SK-N-SH treated with all-trans-retinoic acid at 6 μM for 48 hours (cell line): Measurements from ENCODE around the gene CRADD.

Source experiments
- ATAC-seq: fragments of 200-7000 bp; cut with Tn5 transposase; 3 replicates; pipeline ENCODE4 v1.9.1; 2020; ENCODE audit warnings: mild to moderate bottlenecking, moderate library complexity
- ARNTL ChIP-seq: fragments of 450-650 bp; formaldehyde crosslinking; IDR thresholded peaks from 2 replicates; pipeline ENCODE4 v1.5.0; 2020; ENCODE audit warnings: low read depth, mild to moderate bottlenecking, moderate library complexity, borderline replicate concordance
- BACH2 ChIP-seq: fragments of 250-450 bp; sonication (Bioruptor Pico); IDR thresholded peaks from 2 replicates; pipeline ENCODE4 v1.9.0; 2021; ENCODE audit warnings: mild to moderate bottlenecking, borderline replicate concordance
- CREB5 ChIP-seq: fragments of 250-450 bp; sonication (Bioruptor Pico); IDR thresholded peaks from 2 replicates; pipeline ENCODE4 v1.5.1; 2020; ENCODE audit warnings: low read depth, mild to moderate bottlenecking, moderate library complexity
- CSDC2 ChIP-seq: fragments of 250-450 bp; sonication (Bioruptor Pico); IDR thresholded peaks from 2 replicates; pipeline ENCODE4 v1.5.0; 2020; ENCODE audit warnings: mild to moderate bottlenecking, moderate library complexity
- CSRNP3 ChIP-seq: fragments of 250-450 bp; sonication (Bioruptor Pico); IDR thresholded peaks from 2 replicates; pipeline ENCODE4 v1.5.1; 2021; ENCODE audit warnings: mild to moderate bottlenecking, moderate library complexity
- GLIS3 ChIP-seq: fragments of 250-450 bp; sonication (Bioruptor Pico); IDR thresholded peaks from 2 replicates; pipeline ENCODE4 v1.5.0; 2020; ENCODE audit warnings: mild to moderate bottlenecking, moderate library complexity
- ISL1 ChIP-seq: fragments of 250-450 bp; sonication (Bioruptor Pico); IDR thresholded peaks from 2 replicates; pipeline ENCODE4 v2.1.2; 2022; ENCODE audit warnings: mild to moderate bottlenecking, moderate library complexity
- OSR1 ChIP-seq: fragments of 250-450 bp; sonication (Bioruptor Pico); IDR thresholded peaks from 2 replicates; pipeline ENCODE4 v1.8.0; 2022; ENCODE audit warnings: moderate library complexity, mild to moderate bottlenecking, inconsistent platforms
- PATZ1 ChIP-seq: fragments of 250-450 bp; sonication (Bioruptor Pico); IDR thresholded peaks from 2 replicates; pipeline ENCODE4 v1.8.0; 2020; ENCODE audit warnings: mild to moderate bottlenecking, moderate library complexity, borderline replicate concordance
- POU6F1 ChIP-seq: fragments of 250-450 bp; sonication (Bioruptor Pico); IDR thresholded peaks from 2 replicates; pipeline ENCODE4 v1.8.0; 2021; ENCODE audit warnings: low read depth, mild to moderate bottlenecking, moderate library complexity, borderline replicate concordance
- PPARA ChIP-seq: fragments of 250-450 bp; sonication (Bioruptor Pico); IDR thresholded peaks from 2 replicates; pipeline ENCODE4 v1.5.0; 2020; ENCODE audit warnings: mild to moderate bottlenecking, borderline replicate concordance
- TOX ChIP-seq: fragments of 250-450 bp; sonication (Bioruptor Pico); IDR thresholded peaks from 2 replicates; pipeline ENCODE4 v1.8.0; 2021; ENCODE audit warnings: mild to moderate bottlenecking, moderate library complexity, borderline replicate concordance
- TSHZ2 ChIP-seq: fragments of 250-450 bp; sonication (Bioruptor Pico); IDR thresholded peaks from 2 replicates; pipeline ENCODE4 v1.5.0; 2020; ENCODE audit warnings: mild to moderate bottlenecking, moderate library complexity
- ZC3H10 ChIP-seq: fragments of 250-450 bp; sonication (Bioruptor Pico); IDR thresholded peaks from 2 replicates; pipeline ENCODE4 v1.5.1; 2021; ENCODE audit warnings: mild to moderate bottlenecking, moderate library complexity
- ZFP30 ChIP-seq: fragments of 450-650 bp; formaldehyde crosslinking; IDR thresholded peaks from 2 replicates; pipeline ENCODE4 v1.5.0; 2022; ENCODE audit warnings: mild to moderate bottlenecking, moderate library complexity
- ZNF70 ChIP-seq: fragments of 450-650 bp; formaldehyde crosslinking; IDR thresholded peaks from 2 replicates; pipeline ENCODE4 v1.5.0; 2020; ENCODE audit warnings: mild to moderate bottlenecking, moderate library complexity

CRADD gene

GRCh38 chr12:93713800-93714199 lies 36.6 kb downstream of the CRADD start:
- TF ChIP-seq OSR1 (CRISPR knock-in tag) (no peak), ARNTL (CRISPR knock-in tag) (no peak), CREB5 (no peak)
- no peak for ATAC-seq

GRCh38 chr12:93714382-93714781 lies 37.2 kb downstream of the CRADD start:
- TF ChIP-seq GLIS3, result no peak
- TF ChIP-seq, all 23 proteins: peak for 0
- no peak for ATAC-seq

GRCh38 chr12:93719710-93720109 lies 42.5 kb downstream of the CRADD start:
- TF ChIP-seq PPARA (CRISPR knock-in tag), result no peak
- no peak for TF ChIP-seq ISL1 (CRISPR knock-in tag)
- no peak for TF ChIP-seq CREB5

GRCh38 chr12:93720559-93720958 lies 43.4 kb downstream of the CRADD start:
- TF ChIP-seq ISL1 (CRISPR knock-in tag) (no peak), POU6F1 (CRISPR knock-in tag) (no peak), GLIS3 (no peak), CSDC2 (no peak), TOX (CRISPR knock-in tag) (no peak), BACH2 (no peak), OSR1 (CRISPR knock-in tag) (no peak), ZC3H10 (CRISPR knock-in tag) (no peak), PPARA (CRISPR knock-in tag) (no peak), CSRNP3 (CRISPR knock-in tag) (no peak), PATZ1 (CRISPR knock-in tag) (no peak), ZNF70 (CRISPR knock-in tag) (no peak), TSHZ2 (CRISPR knock-in tag) (no peak), CREB5 (no peak), ZFP30 (no peak)

More at GRCh38 chr12:93719710-93720109, 42.5 kb downstream of the CRADD start:
- no peak for ATAC-seq

More at GRCh38 chr12:93720559-93720958, 43.4 kb downstream of the CRADD start:
- no peak for ATAC-seq
